ENCODE data around the gene SLC36A3.

- TF ChIP-seq CTCF (IDR thresholded peaks at IDR 0.05) (no peak), POLR2A (IDR thresholded peaks at IDR 0.05) (no peak)
Observed at GRCh38 chr5:151253605-151253950, 50.0 kb downstream of the SLC36A3 start.
